Measurements from ENCODE around the gene SMIM24.
A peak's percentile ranks its signal among the peaks of the same experiment; 100 is the strongest.
"Not testable (repeated sequence)": the region's sequence is repeated elsewhere in the genome, so short reads cannot be mapped to it uniquely, and the experiment has no call there.

SMIM24 gene

DNA sequence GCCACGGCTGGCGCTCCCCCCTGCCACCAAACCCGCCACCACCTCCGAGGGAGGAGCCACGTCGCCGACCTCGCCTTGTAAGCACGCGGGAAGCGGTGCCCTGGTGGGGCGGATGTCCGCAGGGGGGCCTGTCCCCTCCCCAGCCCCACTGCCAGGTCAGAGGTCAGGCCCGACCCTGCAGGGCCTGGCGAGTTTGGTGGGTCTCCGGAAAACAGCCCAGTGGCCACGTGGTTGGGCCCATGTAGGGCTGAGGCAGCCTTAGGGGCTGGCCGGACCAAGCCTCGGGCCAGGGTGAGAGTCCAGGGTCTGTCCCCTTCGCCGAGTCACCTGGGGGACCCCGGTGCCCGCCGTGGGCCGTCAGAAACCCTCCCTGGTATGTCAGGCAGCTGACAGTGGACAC, 26.5 kb downstream of the SMIM24 start:
- no peak for DNase-seq

GRCh38 chr19:3452942-3453214, 27.4 kb downstream of the SMIM24 start:
- not testable (repeated sequence) for DNase-seq

- DNase-seq = no peak
Measured at GRCh38 chr19:3452171-3452941, 28.0 kb downstream of the SMIM24 start.

DNA sequence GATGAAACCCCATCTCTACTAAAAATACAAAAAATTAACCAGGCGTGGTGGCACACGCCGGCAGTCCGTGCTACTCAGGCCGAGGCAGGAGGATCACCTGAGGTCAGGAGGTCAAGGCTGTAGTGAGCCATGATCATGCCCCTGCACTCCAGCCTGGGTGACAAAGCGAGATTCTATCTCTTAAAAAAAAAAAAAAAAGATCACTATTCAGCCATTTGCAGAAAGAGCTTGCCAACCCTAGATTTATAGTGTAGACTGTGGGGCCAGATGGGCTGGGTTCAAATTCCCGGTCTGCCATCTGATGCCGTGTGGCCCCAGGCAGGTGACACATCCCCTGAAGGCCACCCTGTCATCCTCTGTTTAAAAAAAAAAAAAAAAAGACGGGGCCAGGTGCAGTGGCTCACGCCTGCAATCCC, 28.9 kb downstream of the SMIM24 start:
- DNase-seq = no peak

DNA sequence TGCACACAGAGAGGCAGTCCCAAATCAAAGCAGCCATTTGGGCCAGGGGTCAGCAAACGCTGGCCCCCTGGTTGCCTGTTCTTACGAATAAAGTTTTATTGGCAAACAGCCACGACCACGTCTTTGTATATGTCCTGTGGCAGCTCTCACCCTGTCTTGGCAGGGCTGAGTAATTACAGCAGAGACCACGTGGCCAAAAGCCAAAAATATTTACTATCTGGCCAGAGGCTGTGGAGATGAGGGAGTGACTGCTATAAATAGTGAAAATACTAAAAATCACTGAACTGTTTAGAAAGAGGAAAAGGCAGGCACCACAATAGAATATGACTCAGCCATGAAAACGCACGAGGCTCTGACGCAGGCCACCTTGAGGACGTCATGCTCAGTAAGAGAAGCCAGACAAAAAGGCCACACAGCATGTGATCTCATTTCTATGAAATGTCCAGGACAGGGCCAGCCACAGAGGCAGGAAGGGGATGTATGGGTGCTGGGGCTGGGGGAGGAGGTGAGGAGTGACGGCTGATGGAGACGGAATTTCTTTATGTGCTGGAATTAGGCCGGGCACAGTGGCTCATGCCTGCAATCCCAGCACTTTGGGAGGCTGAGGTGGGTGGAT, 29.4 kb downstream of the SMIM24 start:
- no peak for DNase-seq

- DNase-seq = no peak
Measured at GRCh38 chr19:3448616-3449334, 31.6 kb downstream of the SMIM24 start.

DNA sequence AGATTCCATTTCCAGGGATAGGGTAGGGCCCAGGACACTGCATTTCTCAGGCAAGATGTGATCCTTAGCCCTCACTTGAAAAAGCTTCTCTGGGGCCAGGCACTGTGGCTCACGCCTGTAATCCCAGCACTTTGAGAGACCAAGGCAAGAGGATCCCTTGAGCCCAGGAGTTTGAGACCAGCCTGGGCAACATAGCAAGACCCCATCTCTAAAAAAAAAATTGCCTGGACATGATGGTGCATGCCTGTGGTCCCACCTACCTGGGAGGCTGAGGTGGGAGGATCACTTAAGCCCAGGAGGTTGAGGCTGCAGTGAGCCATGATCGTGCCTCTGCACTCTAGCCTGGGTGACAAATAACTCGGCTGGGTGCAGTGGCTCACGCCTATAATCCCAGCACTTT, 33.7 kb downstream of the SMIM24 start:
- DNase-seq = not testable (repeated sequence)

- no peak for DNase-seq
Measured at GRCh38 chr19:3444695-3445234, 35.6 kb downstream of the SMIM24 start.

GRCh38 chr19:3443840-3444694, 36.3 kb downstream of the SMIM24 start:
- no peak for DNase-seq

GRCh38 chr19:3442487-3443071, 37.7 kb downstream of the SMIM24 start:
- DNase-seq = no peak

GRCh38 chr19:3441986-3442329, 38.4 kb downstream of the SMIM24 start:
- no peak for DNase-seq

DNA sequence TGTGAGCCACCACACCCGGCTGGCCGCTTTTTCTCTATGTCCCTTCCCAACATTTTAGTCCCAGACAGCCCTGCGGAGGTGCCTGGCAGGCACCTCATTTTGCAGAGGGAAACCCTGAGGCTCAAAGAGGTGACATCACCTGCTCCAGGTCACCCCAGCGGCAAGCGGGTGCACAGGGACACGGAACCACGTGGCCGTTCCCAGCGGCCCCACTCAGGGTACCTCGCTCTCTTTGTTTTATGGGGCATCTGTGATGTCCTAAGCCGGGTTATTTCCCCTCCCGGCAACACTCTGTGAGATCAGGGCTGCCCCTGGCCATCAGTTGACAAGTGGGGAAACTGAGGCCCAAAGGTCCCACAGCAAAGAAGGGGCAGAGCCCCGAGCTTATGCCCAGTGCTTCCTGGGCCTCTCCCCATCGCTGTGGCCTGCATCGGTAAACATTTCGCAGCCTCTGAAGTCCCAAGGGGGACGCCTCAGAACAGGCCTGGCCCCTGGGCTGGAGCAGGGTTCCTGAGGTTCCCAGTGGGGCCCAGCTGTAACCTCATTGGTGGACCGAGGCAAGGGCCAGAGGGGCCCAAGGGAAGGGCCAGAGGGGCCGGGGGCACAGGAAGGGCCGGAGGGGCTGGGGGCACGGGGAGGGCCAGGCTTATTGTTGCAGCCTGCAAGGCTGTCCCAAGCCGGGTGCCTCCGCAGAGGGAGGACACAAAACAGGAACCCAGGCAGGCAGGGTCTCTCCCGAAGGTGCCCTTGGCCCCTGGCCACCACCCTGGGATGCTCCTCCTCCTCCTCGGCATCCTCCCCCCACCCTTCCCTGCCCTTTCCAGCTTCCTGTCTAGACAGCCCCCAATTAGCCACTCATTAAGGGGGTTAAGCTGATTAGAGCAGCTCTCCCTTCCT, 39.0 kb downstream of the SMIM24 start:
- DNase-seq = no peak

DNA sequence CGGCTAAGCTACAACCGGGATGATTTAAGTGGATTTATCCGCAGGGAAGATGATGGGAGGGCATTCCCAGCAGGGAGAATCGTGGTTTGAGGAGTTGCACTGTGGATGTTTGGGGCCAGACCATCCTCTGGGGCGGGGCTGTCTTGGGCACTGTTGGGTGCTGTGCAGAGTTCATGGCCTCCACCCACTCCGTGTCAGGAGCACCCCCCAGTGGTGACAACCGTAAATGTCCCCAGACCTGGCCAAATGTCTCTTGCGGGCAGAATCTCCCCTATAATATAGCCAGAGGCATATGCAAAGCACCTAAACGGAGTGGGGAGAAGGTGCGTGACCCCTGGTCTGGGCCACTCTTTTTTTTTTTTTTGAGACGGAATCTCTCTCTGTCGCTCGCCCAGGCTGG, 40.2 kb downstream of the SMIM24 start:
- peak; percentile 62 for DNase-seq

GRCh38 chr19:3434630-3435553, 45.4 kb downstream of the SMIM24 start:
- DNase-seq = peak; percentile 96

DNA sequence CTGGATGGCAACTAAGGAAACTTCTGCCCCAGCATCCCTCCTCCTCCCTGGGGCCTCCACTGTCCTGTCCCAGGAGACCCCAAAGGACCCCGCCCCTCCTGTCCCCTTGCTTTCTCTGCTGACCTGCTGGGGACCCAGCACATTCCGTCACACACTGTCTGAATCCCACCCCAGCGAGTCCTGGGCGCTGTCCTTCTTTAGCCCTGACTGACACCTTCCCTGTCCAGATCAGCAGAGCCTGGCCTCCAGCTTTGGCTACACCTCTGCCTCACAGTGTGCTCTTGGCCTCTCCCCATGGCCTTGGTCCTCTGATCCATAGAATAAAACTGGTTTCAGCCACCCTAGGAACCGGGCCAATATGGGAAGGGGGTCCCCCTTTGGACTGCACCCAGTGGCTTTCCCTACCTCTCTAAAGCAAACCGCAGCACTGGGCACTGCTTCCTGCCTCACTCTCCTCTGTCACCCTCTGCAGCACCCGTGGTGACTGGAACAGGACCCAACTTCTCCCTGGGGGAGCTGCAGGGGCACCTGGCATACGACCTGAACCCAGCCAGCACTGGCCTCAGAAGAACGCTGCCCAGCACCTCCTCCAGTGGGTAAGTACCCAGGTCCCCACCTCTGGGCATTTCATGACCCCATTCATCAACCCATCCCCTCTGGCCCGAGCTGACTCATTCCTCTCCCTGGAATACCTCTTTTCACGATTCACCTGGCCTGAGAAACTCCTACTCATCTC, 46.4 kb downstream of the SMIM24 start:
- no peak for DNase-seq

- DNase-seq = no peak
Measured at GRCh38 chr19:3433313-3433712, 47.0 kb downstream of the SMIM24 start.

GRCh38 chr19:3431760-3432397, 48.4 kb downstream of the SMIM24 start:
- no peak for DNase-seq

GRCh38 chr19:3430366-3430680, 50.0 kb downstream of the SMIM24 start:
- DNase-seq = not testable (repeated sequence)

GRCh38 chr19:3426433-3426832, 53.9 kb downstream of the SMIM24 start:
- no peak for DNase-seq

Measured in activated CD8-positive, alpha-beta memory T cell treated with anti-CD3 and anti-CD28 coated beads, Interleukin-2, amount 50 U/mL, for 4 hours (primary cell).